Effector memory CD4-positive, alpha-beta T cell (primary cell): ENCODE results near the gene CHRNB2.

Source experiments
- DNase-seq, 3 donors: peaks; one replicate each; pipeline ENCODE4 v3.0.0-alpha.2; 2020
- H3K27ac ChIP-seq: 2 replicates; pipeline ENCODE4 v1.7.0; 2013; ENCODE audit warnings: mild to moderate bottlenecking, low read length, moderate library complexity; ENCODE audit not compliant: insufficient read depth, poor library complexity, severe bottlenecking
- H3K27me3 ChIP-seq: replicated peaks from 2 replicates; pipeline ENCODE4 v1.7.0; 2013; ENCODE audit warnings: mild to moderate bottlenecking, low read length; ENCODE audit not compliant: insufficient read depth, control insufficient read depth, poor library complexity, severe bottlenecking
- H3K36me3 ChIP-seq: 2 replicates; pipeline ENCODE4 v1.7.0; 2013; ENCODE audit warnings: mild to moderate bottlenecking, low read length, moderate library complexity; ENCODE audit not compliant: control insufficient read depth, insufficient read depth
- H3K4me1 ChIP-seq: 2 replicates; pipeline ENCODE4 v1.7.0; 2013; ENCODE audit warnings: low read length, mild to moderate bottlenecking; ENCODE audit not compliant: control insufficient read depth, insufficient read depth, poor library complexity, severe bottlenecking
- H3K4me3 ChIP-seq: 2 replicates; pipeline ENCODE4 v1.7.0; 2013; ENCODE audit warnings: low read length, low read depth, mild to moderate bottlenecking; ENCODE audit not compliant: insufficient read depth, poor library complexity, severe bottlenecking
- H3K9me3 ChIP-seq: 2 replicates; pipeline ENCODE4 v1.7.0; 2013; ENCODE audit warnings: mild to moderate bottlenecking, low read length, moderate library complexity; ENCODE audit not compliant: control insufficient read depth

The CHRNB2 gene

GRCh38 chr1:154551474-154551873, 16.1 kb upstream of the CHRNB2 start:
- Histone ChIP-seq H3K4me1 (peaks cover 4% of the 10 kb centered on the region), H3K36me3 (peaks cover 71% of the 10 kb centered on the region)

GRCh38 chr1:154552036-154552435, 15.5 kb upstream of the CHRNB2 start:
- H3K27ac ChIP-seq = no peak overlapping the region
- no peaks in the 10 kb centered on the region for H3K27me3 ChIP-seq
- no peaks in the 10 kb centered on the region for H3K9me3 ChIP-seq
- H3K36me3 ChIP-seq = peaks cover 71% of the 10 kb centered on the region
- H3K4me3 ChIP-seq = no peak overlapping the region
- no peak for DNase-seq
- peaks cover 10% of the 10 kb centered on the region for H3K4me1 ChIP-seq

More at GRCh38 chr1:154551474-154551873, 16.1 kb upstream of the CHRNB2 start:
- DNase-seq = no peak
- Histone ChIP-seq H3K4me3 (no peak overlapping the region), H3K27me3 (no peaks in the 10 kb centered on the region), H3K9me3 (no peaks in the 10 kb centered on the region), H3K27ac (no peak overlapping the region)

GRCh38 chr1:154553056-154554030, 14.2 kb upstream of the CHRNB2 start:
- Histone ChIP-seq H3K4me3 (no peak overlapping the region), H3K27ac (no peak overlapping the region), H3K36me3 (peaks cover 71% of the 10 kb centered on the region), H3K9me3 (no peaks in the 10 kb centered on the region), H3K27me3 (no peaks in the 10 kb centered on the region), H3K4me1 (peaks cover 14% of the 10 kb centered on the region)
- no peak for DNase-seq

- no peak for DNase-seq
- Histone ChIP-seq H3K4me3 (no peak overlapping the region), H3K9me3 (no peaks in the 10 kb centered on the region), H3K4me1 (peaks cover 14% of the 10 kb centered on the region), H3K27ac (peak overlapping the region; percentile 67), H3K36me3 (peaks cover 49% of the 10 kb centered on the region), H3K27me3 (no peaks in the 10 kb centered on the region)
These were observed 11.2 kb upstream of the CHRNB2 start for GRCh38 chr1:154556422-154556821.

- no peak for DNase-seq
- H3K27me3 ChIP-seq = no peaks in the 10 kb centered on the region
- peak overlapping the region; percentile 67 for H3K27ac ChIP-seq
- H3K9me3 ChIP-seq = no peaks in the 10 kb centered on the region
- H3K4me1 ChIP-seq = peaks cover 14% of the 10 kb centered on the region
- H3K4me3 ChIP-seq = peak overlapping the region; percentile 75
- peaks cover 40% of the 10 kb centered on the region for H3K36me3 ChIP-seq
These were observed 10.2 kb upstream of the CHRNB2 start for GRCh38 chr1:154557248-154557938.

- peak within 1 kb of the TSS; percentile 69 for H3K27ac ChIP-seq
- peak in 2 of 3 donors; percentile 23 to 37 for DNase-seq
- peaks cover 14% of the 10 kb centered on the region for H3K4me1 ChIP-seq
- H3K9me3 ChIP-seq = no peaks in the 10 kb centered on the region
- H3K36me3 ChIP-seq = peaks cover 32% of the 10 kb centered on the region
- H3K27me3 ChIP-seq = no peaks in the 10 kb centered on the region
- H3K4me3 ChIP-seq = peak within 1 kb of the TSS; percentile 75
These were observed 9.4 kb upstream of the CHRNB2 start, which contains the start of gene UBE2Q1 for GRCh38 chr1:154557939-154558719. Gene UBE2Q1 (minus strand): TSS chr1:154558662. CDS start chr1:154558553, 109 bp downstream.

- H3K4me1 ChIP-seq = peaks cover 14% of the 10 kb centered on the region
- peak; percentile 99 to 100 (median 100) for DNase-seq
- H3K4me3 ChIP-seq = peak overlapping the region; percentile 56
These were observed 8.7 kb upstream of the CHRNB2 start for GRCh38 chr1:154558720-154559465.

GRCh38 chr1:154559466-154560044, 8.0 kb upstream of the CHRNB2 start:
- peak; percentile 49 to 77 (median 69) for DNase-seq
- no peaks in the 10 kb centered on the region for H3K9me3 ChIP-seq
- H3K4me3 ChIP-seq = peak overlapping the region; percentile 56
- peak overlapping the region; percentile 69 for H3K27ac ChIP-seq
- peaks cover 14% of the 10 kb centered on the region for H3K4me1 ChIP-seq
- H3K36me3 ChIP-seq = peaks cover 18% of the 10 kb centered on the region
- no peaks in the 10 kb centered on the region for H3K27me3 ChIP-seq

More at GRCh38 chr1:154558720-154559465, 8.7 kb upstream of the CHRNB2 start:
- peaks cover 25% of the 10 kb centered on the region for H3K36me3 ChIP-seq
- no peaks in the 10 kb centered on the region for H3K9me3 ChIP-seq
- H3K27ac ChIP-seq = peak overlapping the region; percentile 69
- no peaks in the 10 kb centered on the region for H3K27me3 ChIP-seq

GRCh38 chr1:154565876-154566275, 1.7 kb upstream of the CHRNB2 start:
- no peaks in the 10 kb centered on the region for H3K9me3 ChIP-seq
- peaks cover 8% of the 10 kb centered on the region for H3K4me1 ChIP-seq
- H3K27ac ChIP-seq = no peak overlapping the region
- H3K27me3 ChIP-seq = peaks cover 22% of the 10 kb centered on the region
- H3K36me3 ChIP-seq = no peaks in the 10 kb centered on the region
- no peak for DNase-seq
- H3K4me3 ChIP-seq = no peak overlapping the region
